GM19351 (cell line): Measurements from ENCODE around the gene ZNF17.
A peak's percentile ranks its signal among the peaks of the same experiment; 100 is the strongest.
"Not testable (repeated sequence)": the region's sequence is repeated elsewhere in the genome, so short reads cannot be mapped to it uniquely, and the experiment has no call there.

Source experiments
- ATAC-seq: cut with Tn5 transposase; IDR thresholded peaks from one replicate; pipeline ENCODE4 v1.9.1; 2021; ENCODE audit warnings: mild to moderate bottlenecking, moderate library complexity; ENCODE audit not compliant: unreplicated experiment

ZNF17 gene

DNA sequence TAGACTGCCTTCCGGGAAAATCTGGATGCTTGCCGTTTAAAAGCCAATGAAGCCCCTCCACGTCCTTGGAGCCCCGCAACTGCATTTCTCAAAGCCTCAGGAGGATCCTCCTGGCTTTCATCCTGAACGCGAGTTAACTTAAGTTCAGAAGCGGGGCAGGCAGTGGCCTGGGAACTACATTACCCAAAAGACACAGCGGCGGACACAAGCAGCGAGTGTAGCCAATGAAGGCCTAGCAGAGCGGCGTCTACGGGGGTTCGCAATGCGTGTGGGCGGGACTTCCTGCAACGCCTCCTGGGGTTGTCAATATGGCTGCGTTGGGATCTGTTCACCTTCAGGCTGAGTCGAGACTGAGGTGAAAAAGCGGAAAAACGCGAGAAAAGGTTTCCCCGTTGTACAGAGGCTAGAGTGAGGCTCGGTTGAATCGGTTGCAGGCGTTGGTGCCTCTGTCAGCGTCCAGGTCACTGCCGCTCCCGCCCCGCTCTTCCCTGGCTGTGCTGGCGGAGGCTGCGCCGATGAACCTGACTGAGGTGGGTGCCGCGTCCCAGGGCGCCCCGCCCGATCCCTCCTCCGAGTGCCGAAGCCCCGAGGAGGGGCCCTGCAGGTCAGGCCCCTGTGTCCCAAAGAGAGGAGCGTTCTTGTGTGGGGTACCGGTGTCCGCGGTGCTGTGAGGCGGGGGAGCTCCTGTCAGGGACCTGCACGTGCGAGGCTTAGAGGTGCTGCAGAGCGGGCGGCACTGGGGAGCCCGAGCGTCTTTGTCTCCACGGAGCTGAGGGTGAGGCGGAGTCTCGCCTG lies at the start of gene ZNF17:
TSS of gene ZNF17 (plus strand) at position 285 of the 795 bp plus-strand sequence. CDS start 2,455 bp downstream, outside the sequence.
- ATAC-seq, result peak; percentile 98

DNA sequence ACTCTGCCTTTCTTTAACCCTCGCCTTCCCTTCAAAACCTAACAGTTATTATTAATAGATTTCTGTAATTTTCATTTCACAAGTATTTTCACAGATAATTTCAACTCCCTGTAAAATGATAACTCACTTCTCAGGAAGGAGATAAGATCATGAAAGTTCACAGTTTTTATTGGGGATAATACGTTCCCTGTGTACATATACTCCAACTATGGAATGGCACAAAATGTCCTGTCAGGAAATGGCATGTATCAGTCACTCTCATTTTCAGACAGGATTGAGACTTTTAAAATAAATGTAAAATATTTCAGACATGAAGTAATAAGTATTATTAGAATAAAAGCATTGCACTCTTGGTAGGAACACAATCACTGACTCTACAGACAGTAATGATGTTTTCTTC lies 48.5 kb upstream of the ZNF17 start:
- no peak for ATAC-seq

DNA sequence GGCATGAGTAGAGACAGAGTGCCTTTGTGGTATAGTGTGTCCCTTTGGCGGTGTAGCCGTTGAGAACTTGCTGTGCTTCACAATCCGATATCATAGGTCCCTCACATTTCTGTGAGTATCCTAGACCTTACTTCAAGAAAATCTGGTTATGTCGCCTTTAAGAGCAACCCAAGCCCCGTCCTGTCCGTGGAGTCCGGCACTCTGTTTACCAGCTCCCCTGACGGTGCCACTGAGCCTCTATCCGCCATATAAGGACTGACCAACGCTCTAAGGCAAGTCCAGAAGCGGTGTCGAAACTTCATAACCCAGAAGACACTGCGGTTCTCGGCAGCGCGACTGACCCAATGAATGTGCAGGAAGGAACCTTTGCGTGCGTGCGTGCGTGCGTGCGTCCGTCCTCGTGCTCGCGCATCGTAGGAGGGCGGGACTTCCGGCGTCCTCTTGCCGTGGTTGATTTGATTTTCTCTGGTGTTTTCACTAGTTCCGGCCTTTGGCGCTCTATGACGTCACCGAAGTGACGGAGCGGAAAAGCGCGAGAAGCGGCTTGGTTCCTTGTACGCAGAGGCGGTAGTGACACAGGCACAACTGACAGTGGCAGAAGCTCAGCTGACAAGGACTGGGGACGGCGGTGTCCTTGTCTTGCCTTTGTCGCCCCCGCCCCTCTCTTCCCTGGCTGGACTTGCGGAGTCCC lies 47.8 kb upstream of the ZNF17 start, which contains the start of the genes TRAPPC2B and ZNF547:
TSS of gene TRAPPC2B (plus strand) at position 555 of the 691 bp plus-strand sequence. CDS start 1,283 bp downstream, outside the sequence.
TSS of gene ZNF547 (plus strand) at position 555 of the 691 bp plus-strand sequence. CDS start 5,005 bp downstream, outside the sequence.
- peak; percentile 95 for ATAC-seq

DNA sequence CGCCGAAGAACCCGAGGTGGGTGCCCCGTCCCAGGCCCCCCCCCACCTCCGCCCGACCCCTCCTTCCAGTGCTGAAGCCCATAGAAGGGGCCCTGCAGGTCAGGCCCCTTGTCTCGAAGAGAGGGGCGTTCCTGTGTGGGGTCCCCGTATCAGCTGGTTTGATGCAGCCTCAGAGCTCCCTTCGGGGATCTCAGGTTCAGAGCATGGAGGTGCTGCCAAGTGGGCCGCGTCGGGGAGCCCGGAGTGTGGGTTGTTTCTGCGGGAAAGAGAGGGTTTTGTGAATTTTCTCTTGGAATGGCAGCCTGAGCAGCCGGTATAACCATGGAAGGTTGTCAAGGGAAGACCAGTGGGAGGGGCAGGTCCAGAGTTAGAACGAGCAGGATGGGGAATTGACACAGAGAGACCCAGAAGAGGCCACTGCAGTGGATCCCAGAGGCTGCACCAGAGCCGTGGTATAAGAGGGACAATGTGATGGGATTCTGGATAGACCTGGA lies 47.2 kb upstream of the ZNF17 start:
- no peak for ATAC-seq

DNA sequence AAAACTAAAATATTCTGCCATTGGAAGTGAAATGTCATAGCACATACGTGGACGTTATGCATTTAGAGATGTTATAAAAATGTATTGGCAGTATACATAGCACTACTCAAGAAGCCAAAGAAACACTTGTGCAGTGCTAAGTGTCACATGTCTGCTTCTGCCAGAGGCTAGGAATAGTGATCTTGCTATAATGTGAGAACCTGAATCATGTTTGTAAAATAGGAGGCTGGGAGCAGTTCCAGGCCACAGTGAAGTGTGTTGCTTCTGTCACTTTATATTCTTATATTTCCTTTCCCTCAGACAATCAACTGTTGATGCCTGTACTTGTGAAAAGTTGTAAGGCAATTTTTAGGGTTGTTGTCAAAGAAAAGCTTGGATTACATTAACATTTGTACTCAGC lies 44.2 kb upstream of the ZNF17 start:
- ATAC-seq, result no peak

DNA sequence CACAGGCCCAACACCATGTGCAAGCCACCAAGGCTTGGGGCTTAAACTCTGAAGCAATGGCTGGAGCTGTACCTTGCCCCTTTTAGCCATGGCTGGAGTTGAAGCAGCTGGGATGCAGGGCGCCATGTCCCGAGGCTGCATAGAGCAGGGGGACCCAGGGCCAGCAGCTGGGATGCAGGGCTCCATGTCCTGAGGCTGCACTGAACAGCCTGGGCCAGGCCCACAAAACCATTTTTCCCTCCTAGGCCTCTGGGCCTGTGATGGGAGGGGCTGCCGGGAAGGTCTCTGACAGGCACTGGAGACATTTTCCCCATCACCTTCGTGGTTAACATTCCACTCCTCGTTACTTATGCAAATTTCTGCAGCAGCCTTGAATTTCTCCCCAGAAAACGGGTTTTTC lies 36.8 kb upstream of the ZNF17 start:
- no peak for ATAC-seq

DNA sequence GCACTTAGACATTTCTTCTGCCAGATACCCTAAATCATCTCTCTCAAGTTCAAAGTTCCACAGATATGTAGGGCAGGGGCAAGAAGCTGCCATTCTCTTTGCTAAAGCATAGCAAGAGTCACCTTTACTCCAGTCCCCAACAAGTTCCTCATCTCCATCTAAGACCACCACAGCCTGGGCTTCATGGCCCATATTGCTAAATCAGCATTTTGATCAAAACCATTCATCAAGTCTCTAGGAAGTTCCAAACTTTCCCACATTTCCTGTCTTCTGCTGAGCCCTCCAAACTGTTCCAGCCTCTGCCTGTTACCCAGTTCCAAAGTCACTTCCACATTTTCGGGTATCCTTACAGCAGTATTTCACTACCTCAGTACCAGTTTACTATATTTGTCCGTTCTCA lies 36.3 kb upstream of the ZNF17 start:
- ATAC-seq, result not testable (repeated sequence)

DNA sequence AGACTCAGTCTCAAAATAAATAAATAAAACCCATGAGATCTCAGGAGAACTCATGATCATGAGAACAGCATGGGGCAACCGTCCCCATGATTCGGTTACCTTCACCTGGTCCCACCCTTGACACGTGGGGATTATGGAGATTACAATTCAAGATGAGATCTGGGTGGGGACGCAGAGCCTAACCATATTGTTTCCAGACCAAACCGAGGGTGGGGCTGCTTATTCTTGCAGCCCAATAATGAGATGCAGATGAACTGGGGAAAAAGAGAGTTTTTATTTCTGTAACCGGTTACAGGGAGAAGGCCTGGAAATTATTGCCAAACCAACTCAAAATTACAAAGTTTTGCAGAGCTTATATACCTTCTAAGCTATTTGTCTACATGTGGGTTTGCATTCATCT lies 34.8 kb upstream of the ZNF17 start:
- ATAC-seq, result no peak

DNA sequence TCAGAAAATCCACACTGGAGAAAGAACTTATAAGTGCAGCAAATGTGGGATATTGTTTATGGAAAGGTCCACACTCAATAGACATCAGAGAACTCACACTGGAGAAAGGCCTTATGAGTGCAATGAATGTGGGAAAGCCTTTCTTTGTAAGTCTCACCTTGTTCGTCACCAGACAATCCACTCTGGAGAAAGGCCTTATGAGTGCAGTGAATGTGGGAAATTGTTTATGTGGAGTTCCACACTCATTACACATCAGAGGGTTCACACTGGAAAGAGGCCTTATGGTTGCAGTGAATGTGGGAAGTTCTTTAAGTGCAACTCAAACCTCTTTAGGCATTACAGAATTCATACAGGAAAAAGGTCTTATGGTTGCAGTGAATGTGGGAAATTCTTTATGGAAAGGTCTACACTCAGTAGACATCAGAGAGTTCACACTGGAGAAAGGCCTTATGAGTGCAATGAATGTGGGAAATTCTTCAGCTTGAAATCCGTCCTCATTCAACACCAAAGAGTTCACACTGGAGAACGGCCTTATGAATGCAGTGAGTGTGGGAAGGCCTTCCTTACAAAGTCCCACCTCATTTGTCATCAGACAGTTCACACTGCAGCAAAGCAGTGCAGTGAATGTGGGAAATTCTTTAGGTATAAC lies 33.3 kb upstream of the ZNF17 start:
- ATAC-seq, result no peak

DNA sequence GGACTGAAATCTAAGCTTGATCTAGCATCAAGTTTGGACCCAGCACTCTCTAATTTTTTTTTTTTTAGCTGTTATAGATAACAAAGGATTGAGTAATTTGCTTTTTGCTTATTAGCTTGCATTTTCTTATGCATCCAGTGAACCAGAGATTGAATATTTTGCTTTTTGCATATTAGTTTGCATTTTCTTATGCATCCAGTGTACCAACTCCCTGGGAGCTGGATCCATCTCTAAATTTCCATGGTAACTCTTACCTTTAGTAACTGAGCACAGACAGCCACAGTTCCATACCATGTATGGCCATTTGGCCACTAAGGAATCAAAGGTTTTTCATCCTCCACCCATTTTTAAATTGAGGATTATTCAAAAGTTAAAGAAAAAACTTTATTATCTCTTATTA lies 30.0 kb upstream of the ZNF17 start:
- ATAC-seq, result no peak

DNA sequence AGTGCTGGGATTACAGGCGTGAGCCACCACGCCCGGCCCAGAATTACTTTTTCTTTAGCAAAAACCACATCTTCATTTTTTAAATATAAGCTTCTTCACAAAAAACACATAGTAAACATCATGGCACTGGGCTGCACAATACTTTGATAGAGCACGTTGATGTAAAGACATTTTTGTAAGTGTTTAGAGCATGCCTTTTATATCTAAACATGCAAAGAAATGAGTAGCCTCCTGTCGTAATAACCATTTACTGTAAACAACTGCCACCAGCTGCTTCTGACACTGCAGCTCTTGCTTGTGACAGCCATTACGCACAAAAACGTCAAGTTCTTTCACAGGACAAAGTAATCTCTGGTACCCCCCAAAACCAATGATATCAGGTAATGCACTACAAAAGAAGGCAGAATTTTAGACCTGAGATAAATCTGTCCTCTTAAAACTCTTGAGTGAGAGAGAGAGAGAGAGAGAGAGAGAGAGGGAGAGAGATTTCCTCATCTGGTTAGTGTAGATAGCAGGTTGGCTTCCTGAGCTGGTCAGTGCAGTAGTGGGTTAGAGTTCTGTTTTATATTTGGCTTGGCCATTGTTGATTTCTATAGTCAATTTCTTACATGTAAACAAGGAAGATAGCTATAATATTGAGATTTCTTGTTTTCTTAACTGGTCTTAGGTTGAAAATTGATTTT lies 28.0 kb upstream of the ZNF17 start:
- ATAC-seq, result no peak

DNA sequence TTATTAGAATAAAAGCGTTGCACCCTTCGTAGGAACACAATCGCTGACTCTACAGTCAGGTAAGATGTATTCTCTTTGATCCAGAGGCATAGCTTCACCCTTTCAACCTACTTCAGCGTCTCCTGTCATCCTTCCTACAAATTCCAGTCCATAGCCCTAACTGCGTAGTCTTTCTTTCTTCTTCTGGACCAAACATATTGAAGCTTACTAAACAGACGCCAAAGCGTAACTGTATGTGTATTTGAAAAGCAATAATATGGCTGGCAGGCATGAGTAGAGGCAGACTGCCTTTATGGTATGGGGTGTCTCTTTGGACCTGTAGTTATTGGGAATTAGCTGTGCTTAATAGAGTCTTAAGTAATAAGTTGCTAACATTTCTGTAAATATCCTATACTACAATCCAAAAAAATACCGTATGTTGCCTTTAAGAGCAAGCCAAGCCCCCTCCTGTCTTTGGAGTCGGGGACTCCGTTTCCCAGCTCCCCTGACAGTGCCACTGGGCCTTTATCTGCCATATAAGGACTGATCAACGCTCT lies 21.7 kb upstream of the ZNF17 start:
- ATAC-seq, result no peak

DNA sequence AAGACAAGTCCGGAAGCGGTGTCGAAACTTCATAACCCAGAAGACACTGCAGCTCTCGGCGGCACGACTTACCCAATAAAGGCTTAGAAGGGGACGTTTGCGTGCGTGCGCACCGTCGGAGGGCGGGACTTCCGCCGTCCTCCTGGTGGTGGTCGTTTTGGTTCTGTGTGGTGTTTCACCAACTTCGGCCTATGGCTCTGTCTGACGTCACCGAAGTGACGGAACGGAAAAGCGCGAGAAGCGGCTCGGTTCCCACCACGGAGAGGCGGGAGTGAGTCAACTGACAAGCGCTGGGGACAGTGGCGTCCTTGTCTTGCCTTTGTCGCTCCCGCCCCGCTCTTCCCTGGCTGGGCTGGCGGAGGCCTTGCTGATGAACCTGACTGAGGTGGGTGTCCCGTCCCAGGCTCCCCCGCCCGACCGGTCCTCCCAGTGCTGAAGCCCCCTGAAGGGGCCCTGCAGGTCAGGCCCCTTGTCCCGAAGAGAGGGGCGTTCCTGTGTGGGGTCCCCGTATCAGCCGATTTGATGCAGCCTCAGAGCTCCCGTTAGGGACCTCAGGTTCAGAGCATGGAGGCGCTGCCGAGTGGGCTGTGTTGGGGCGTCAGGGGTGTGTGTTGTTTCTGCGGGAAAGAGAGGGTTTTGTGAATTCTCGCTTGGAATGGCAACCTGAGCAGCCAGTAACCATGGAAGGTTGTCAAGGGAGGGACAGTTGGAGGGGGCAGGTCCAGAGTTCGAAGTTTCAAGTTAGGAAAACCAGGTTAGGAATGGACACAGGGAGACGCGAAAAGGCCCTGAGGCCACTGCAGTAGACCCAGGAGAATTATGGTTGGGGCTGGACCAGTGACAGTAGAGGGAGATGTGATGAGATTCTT lies 21.0 kb upstream of the ZNF17 start, which contains the start of gene ZNF548:
TSS of gene ZNF548 (plus strand) at position 125 of the 869 bp plus-strand sequence. CDS start at position 371, 246 bp downstream.
- ATAC-seq, result peak; percentile 98

DNA sequence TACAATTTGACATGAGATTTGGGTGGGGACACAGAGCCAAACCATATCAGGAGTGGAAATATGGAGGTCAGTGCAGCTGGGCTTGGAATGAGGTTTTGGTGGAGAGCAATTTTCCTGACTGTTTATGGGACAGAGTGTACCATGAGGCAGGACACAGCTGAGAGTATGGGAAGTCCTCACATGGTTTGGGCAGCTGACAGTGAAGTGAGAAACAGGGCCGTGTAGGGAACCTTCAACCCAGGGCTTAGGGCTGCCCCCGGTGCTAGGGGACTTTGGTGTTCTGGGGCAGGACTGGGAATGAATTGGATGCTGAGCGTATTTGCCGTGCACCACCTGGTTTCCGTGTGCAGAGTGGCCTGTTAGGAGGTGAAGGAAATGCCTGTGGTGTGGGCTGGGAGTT lies 15.3 kb upstream of the ZNF17 start:
- no peak for ATAC-seq

DNA sequence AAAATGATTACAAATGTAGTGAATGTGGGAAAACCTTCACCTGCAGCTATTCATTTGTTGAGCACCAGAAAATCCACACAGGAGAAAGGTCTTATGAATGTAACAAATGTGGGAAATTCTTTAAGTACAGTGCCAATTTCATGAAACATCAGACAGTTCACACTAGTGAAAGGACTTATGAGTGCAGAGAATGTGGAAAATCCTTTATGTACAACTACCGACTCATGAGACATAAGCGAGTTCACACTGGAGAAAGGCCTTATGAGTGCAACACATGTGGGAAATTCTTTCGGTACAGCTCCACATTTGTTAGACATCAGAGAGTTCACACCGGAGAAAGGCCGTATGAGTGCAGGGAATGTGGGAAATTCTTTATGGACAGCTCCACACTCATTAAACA lies 12.1 kb upstream of the ZNF17 start:
- ATAC-seq, result no peak

DNA sequence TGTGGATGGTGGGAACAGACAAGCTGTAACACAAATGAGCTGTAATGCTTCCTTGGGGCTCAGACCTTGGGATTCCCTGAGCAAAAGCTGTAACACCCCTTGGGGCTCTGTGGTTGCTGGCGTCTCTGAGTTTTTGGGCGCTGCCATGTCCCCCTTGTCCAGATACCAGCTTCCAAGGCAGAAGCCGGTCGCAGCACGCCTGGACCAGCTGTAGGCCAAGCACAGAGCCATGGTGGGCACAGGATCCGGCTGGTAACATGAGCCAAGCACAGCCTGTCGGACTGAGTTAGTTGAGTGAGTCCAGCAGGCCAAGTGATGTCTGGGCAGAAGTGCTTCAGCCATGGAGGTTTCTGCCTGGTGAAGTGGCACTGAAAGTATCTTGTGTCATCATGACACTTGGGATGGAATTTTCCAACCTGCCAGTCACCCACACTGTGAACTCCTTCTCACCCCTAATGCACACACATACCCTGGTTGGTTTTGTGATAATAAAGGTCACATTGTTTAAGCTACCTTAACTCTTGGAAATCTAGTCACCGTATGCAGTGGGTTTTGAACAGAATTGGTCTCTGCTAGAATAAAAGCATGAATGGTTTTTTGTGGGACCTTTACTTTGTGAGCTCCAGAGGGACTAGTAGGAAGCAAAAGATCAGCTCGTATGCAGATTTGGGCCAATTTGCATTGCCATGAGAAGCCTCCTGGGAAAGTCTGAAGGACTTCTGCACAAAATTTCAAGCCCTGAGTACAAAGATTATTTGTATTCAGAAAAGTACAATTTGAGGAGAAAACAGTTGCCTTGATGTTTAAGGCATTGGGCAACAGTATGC lies 7.0 kb upstream of the ZNF17 start:
- ATAC-seq, result no peak

DNA sequence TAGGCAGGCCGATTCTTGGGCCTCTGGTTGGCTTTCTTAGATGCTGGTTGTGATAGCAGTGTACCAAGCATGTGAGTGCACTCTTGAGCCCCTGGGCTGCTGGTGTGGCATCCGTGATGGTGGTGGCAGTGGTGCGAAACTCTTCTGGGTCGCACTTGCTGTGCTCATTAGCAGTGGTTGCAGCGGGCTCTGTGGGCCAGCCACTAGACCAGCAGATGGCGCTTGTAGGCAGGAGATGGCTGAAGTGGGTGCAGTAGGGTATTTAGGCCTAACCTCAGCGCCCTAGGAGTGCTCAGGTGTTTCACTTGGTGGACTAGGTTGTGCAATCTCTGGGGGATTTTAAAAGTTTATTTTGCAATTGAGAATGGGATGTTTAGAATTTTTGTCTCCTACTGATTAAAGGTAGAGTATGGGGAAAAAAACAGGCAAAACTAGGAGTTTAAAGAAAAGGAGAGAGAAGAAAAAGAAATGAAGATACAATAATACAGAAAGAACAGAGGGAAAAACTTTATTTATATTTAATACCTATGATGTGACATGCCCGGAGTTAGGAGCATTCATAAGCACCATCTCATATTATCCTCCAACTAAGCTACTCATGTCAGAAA lies 4.3 kb upstream of the ZNF17 start:
- no peak for ATAC-seq

DNA sequence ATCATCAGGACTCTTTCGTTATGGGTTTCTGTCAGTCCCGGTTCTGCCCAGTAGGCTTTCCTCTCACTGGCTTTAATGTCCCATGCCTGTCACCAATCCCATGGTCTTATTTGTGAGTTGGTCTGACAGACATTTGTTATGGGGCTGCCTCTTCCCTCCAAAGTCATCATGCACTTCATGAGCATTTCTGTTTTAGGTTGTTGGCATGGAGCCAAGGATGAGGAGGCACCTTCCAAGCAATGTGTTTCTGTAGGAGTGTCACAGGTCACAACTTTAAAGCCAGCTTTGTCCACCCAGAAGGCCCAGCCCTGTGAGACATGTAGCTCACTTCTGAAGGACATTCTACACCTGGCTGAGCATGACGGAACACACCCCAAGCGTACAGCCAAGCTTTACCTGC lies 8.5 kb downstream of the ZNF17 start:
- ATAC-seq, result no peak
